ENCODE measurements around the gene PPP3CA. TPM values are rescaled to one million over a fixed set of nuclear protein-coding genes. Genes with fewer than 3 reads are reported as not detected.

Gene PPP3CA
- total and polyA plus RNA-seq, 2 experiments from 2014 or later: 27.0 to 45.2 TPM

DNA sequence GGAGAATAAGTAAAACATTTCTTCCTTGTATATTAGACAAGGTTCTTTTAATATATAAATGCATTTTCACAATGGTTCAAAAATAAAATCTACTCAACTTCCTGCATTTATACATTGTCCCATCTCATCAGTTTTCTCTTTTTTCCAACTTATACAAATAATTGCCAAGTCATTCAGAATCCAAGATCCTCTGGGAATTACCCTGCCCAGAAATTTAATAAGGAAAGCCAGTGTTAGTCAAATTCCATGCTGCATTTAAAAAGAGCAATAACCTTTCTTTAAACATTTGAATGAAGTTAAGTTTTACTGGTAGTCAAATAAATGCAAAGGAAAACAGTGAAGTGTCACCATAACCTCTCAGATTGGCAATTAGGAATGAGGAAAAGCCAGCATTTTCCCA is 357.9 kb downstream of the PPP3CA start (continued):
- no peak for TF ChIP-seq ZNF462 (CRISPR knock-in tag; IDR thresholded peaks at IDR 0.05)
- no peak for TF ChIP-seq STAT1 (IDR thresholded peaks at IDR 0.05; ENCODE audit: unreplicated experiment)
- no peak for TF ChIP-seq ZNF114 (CRISPR knock-in tag; IDR thresholded peaks at IDR 0.05)
- TF ChIP-seq EZH2phosphoT487 (IDR thresholded peaks at IDR 0.05; ENCODE audit: unreplicated experiment): no peak
- no peak for TF ChIP-seq NANOG (IDR thresholded peaks at IDR 0.05; ENCODE audit: borderline replicate concordance)
- TF ChIP-seq REST (IDR thresholded peaks at IDR 0.05; ENCODE audit: unreplicated experiment): no peak
- no peak for TF ChIP-seq CTCF (conservative IDR thresholded peaks at IDR 0.05; ENCODE audit: low read depth in 2 of 2)
- no peak for TF ChIP-seq JUNB (IDR thresholded peaks at IDR 0.05; ENCODE audit: unreplicated experiment)
- no peak for TF ChIP-seq POLR2AphosphoS5 (IDR thresholded peaks at IDR 0.05; ENCODE audit: low read depth)
